IPS-NIHi11 (cell line): ENCODE measurements around the gene MYT1.

Experiments used
- DNase-seq: peaks from one replicate; pipeline ENCODE4 v3.0.0; 2012; ENCODE audit warnings: mixed read lengths, low spot score

The MYT1 gene

DNA sequence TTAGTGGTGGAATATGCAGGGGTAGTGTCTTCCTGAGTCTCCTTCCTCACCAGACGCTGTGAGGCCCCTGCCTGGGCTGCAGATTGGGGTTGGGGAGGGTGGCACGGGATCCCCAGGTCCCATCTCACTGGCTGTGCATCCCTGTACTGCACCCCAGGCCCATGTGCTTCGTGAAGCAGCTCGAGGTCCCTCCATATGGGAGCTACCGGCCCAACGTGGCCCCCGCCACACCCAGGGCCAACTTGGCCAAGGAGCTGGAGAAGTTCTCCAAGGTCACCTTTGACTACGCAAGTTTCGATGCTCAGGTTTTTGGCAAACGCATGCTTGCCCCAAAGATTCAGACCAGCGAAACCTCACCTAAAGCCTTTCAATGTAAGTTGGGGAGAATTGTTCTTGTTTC is 52.7 kb downstream of the MYT1 start:
- DNase-seq, result no peak

DNA sequence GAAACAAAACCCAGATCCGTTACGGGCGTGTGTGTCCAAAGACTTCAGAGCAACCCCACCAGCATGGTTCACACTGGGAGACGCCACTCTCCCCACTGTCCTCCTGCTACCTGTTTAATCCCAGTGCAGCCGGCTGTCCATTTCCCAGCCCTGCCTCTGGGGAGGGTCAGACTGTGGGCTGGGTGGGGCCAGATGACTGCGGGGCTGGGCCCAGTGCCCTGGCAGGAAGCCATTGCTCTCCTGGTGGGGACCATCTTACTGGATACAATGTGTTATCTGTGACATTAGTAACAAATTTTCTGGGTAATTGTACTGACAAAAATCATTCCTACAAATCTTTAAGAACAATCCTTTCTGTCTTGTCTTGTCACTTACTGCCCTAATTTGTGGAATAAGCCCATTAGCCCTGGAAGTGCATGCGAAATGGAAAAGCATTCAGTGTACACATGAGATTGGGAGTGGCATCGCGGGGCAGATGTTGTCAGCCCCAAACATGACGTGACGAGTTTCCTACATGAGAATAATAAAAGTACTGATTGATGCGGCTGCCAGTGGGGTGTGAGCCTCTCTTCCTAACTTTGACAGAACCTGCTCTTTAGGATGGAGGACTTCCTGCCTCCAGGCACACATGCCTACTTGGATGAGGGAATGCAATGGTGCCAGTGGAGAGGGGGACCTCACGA is 53.4 kb downstream of the MYT1 start:
- no peak for DNase-seq

DNA sequence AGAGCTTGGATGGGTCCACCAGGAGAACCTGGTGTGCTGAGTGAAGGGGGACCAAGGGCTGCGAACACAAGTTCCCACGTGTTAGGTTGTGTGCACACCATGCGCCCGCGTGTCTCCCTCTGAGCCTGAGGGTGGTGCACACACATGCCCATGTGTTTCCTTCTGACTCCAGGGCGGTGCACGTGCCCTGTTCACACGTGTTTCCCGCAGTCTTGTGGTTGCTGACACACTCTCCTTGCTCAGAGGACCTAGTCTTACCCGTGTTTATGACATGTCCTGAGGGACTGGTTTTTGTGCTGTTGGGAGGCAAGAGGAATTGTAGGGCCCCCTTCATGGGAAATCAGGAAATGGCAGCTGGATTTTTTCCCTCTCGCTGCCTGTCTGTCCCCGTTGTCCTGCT is 55.0 kb downstream of the MYT1 start:
- DNase-seq, result no peak

DNA sequence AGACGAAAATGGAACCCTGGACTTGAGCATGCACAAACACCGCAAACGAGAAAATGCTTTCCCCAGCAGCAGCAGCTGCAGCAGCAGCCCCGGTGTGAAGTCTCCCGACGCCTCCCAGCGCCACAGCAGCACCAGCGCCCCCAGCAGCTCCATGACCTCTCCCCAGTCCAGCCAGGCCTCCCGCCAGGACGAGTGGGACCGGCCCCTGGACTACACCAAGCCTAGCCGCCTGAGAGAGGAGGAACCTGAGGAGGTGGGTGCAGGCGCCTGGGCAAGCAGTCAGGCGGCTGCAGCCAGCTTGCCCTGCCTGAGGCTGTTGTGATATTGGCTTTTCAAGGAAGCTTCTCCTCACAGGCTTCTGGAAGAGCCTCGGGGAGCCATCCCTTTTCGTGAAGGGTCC is 55.5 kb downstream of the MYT1 start:
- no peak for DNase-seq

DNA sequence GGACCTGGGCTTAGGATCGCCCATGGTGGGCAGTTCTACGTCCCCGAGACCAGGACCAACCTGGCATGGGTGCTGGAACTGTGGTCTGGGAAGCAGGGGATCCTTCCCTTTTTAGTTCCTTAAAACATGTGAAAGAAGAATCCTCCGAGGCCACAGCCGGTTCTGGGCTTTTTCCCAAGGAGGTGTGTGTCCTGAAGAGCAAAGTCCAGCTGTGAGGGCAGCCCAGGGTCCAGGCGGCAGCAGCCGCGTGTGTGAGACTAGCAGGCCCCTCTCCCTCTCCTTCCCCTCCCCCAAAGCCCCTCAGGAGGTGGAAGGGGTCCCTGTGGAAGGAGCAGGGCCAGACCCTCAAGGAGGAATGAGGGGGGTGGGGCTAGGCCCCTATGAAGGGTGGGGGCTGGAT is 56.2 kb downstream of the MYT1 start:
- no peak for DNase-seq

DNA sequence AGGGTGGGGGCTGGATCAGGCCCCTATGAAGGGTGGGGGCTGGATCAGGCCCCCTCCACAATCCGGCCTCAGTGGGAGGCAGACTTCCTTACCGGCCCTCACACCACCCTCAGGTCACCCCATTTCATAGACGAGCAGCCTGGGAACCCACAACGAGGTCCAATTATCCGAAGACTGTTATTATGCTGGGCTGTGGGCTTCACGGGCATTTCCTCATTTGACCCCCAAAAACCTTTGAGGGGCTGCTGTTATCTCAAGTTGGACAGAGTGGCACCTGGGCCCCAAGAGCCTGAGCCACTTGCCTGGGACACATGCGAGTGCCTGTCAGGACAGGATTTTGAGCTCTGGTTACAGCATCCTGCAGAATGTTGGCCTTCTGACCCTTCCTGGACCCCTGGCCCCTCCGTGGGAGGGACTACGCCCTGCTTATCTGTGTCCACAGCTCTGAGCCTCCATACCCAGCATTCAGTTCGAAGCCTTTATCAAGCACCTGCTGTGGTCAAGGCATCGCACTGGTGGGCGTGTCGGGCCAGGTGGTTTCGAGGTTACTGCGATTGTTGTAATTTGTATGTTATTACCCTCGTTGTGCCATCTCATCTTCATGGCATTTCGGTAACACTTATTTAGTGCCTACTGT is 56.8 kb downstream of the MYT1 start:
- DNase-seq, result no peak

DNA sequence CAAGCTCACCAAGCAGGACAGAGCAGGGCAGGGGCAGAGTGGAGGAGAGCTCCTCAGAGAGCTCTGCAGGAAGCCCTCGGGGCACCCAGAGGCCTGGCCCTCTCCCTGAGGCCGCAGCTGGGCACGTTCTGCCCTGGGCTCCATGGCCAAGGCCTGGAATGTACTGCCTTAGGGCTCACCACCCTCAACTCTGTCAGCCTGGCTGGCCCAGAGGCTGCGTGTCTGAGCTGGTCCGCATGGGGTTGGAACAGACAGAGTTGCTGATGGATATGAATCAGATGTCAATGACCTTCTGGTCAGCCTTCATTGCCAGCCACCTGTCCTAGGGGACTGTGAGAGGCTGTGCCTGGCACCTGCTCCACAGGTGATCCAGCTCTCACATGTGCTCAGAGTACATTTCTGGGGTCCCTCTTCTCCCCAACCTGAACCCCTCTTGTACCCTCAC is 58.1 kb downstream of the MYT1 start:
- DNase-seq, result no peak

DNA sequence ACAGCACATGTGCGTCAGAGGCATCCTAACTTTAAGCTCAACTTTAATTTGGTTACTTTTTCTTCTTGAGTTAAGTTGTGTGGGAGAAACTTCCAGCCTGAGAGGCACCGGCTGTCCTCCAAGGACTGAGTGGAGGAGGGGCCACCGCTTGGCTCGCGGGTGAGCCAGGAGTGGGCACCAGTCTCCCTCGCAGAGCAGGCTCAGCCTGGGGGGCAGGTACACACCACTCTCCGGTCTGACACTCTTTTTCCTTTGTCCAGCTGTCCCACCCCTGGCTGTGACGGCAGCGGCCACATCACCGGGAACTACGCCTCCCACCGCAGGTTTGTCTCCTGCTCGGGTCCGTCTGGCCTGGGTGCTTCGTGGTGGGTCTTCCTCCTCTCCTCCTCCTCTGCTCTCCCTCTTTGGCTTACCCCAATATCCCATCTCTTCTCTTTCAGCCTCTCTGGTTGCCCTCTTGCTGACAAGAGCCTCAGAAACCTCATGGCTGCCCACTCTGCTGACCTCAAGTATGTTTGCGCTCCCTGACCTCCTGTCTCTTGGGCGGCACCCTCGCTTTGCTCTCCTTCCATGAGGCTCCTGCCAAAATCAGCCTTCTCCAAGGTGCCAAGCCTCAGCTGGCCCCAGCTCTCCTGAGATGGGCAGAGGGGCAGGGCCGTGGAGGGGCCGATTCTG is 58.7 kb downstream of the MYT1 start:
- DNase-seq, result no peak

DNA sequence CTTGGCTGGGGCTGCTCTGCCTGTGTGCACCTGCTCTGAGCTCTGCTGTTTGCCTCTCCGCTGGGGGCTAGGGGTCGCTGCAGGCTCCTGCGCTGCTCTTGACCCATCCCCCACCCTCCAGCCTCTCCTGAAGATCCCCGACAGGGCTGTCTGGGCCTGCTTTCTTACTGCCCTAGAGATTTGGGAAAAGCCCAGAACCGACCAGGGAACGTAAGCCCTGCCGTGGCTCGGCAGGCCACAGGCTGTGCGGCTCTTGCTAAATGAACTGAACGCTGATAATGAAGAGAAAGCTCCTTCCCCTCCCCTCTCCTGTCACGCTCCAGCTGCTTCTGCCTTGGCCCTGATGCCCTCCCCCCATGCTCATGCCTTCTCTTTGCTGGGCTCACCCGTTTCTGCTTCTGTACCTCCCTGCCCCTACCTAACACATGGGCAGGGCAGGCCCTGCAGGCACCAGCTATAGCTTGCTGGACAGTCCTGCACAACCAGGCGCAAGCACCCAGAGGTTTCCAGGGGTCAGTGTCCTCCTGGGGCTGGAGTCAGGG is 59.3 kb downstream of the MYT1 start:
- peak; percentile 95 for DNase-seq

DNA sequence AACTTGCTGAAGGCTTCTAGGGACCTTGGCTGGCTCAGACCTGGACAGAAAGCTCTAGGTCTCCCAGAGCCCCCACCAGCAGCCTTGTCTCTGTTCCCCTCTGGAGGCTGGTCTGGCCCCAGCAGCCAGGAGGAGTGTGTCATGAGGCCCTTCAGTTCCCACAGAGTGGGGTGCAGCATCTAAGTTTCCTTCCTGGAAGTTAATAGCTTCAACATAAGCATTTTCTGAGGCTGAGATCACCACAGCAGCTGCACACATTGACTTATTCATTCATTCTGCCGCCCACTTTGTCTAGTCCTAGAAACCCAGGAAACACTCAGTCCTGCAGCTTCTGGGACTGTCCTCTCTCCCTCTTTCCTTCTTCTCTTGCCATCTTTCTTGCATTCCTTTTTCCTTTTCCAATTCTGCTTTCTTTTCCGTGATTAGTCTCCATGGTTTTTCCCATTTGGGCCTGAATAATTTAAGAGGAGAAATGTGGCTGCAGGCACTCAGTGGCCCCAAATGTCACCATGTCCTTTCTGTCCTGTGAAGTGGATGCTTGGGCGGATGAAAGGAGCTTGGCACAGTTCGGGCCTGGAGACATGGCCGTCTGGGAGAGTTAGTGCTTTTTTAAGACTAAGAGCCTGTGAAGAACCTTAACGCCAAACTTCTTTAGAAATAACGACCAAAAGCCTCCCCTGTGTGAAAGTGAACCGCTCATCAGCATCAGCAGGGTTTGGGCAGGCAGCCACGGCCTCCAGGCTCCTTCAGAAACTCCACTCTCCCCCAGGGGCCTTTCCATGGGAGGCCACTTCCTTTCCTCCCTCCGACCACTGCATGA is 60.3 kb downstream of the MYT1 start:
- DNase-seq, result no peak

DNA sequence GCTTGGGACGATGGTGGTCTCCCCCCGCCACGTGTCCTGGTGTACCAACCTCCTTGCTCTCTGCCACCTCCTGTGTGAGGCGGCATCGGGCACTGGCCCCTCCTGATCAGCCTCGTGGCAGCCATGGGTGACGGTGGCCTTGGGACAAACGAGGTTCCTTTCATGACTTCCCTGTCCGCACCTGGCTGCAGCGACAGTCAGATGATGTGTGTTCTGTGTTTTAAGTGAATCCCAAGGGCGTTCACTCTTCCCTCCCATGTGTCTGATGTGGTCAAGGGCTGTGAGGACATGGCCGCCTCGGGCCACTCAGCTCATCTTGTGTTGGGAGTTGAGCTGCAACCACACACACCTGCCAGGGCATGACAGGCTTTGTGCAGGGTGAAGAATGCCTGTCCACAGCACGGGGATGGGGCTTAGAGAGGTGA is 60.9 kb downstream of the MYT1 start:
- no peak for DNase-seq

DNA sequence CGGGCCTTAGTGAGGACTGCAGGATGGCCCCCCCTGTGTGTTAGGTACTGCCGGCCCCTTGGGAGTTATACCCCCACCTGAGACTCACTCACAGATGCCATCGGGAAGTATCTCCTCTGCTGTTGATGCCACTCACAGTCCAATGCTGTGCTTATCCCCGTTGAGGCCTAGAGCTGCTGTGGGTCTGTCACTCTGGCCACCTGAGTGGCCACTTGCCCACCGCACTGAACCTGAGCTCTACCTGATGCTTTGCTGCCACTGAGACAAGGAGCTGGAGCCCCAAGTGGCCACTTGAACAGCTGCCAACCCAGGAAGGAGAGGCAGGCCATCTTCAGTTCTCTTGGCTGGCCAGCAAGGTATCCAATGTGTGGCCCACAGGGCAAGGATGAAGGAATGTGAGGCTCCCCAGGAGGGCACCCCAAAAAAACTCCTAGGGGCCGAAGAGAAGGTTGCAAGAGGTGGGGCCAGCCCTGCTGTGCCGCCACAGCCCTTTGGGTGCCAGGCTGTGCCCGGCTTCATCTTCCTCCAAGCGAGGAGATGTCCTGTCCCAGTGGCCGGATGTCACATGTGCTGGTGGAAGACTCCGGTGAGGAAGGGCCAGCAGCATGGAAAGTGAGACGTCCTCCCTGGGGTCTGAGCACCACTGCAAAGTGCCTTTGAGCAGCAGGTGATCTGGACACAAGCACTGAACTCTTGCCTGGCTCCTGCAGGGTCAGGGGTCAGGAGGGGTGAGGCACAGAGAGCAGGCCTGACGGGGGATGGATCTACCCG is 61.8 kb downstream of the MYT1 start:
- no peak for DNase-seq

DNA sequence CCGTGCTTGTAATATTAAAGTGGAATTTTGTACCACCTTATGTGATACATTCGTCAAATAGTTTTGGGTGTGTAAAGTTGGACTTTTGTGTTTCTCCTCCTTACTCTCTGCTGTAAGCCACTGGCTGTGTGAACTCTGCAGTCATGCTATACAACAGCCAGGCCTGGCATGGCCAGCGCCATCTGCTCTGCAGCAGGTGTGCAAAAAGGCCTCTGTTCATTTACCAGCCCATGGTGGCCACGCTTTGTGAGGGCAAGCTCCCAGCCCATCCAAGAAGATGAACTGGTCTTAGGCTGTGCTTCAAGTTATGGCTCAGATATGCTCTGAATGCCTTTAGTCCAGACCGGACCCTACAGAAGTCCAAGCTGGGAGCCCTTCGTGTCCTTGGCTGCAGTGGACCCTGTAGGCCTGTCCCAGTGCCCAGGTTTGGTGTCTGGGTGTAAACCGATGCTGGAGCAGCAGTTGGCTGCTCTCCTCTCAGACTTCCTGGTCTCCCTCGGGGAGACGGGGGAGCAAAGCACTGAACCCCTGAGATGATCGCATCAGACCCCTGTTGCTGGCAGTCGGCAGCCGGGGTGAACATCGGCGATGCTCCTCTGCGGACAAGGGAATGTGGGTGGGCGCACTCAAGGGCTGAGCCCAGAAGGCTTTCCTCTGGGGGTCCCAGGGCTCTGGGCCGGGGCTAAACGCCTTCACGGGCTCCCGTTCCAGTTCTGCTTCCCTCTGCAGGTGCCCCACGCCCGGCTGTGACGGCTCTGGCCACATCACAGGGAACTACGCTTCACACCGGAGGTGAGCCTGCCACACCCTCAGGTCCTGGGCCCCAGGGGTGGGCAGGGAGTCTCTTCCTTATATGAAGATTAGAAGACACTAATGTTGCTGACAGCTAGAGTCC is 62.7 kb downstream of the MYT1 start:
- no peak for DNase-seq

DNA sequence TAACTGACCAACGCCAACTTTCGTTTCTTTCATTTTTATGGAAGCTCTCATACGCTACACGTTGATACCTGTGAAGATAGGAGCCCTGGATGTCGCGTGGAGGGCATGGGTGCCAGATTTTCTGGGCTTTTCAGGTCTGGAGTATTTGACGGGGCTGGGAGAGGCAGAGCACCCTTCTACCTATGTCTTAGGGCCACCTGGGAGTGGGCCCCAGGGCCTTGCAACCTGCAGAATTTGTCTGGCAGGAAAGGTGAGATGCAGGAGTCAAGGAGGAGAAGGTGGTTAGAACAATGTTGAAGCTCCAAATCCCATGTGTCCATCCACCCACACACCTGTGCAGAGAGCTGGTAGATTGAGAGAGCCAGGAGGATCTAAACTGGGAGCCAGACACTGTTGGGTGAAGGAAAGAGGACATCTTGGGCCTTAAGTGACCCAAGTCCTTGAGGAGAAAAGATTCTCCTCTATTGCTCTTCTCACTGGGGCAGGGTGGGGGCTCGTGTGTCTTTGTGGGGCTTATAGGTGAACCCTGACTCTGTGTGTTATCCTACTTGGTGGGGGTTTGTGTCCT is 63.9 kb downstream of the MYT1 start:
- no peak for DNase-seq

DNA sequence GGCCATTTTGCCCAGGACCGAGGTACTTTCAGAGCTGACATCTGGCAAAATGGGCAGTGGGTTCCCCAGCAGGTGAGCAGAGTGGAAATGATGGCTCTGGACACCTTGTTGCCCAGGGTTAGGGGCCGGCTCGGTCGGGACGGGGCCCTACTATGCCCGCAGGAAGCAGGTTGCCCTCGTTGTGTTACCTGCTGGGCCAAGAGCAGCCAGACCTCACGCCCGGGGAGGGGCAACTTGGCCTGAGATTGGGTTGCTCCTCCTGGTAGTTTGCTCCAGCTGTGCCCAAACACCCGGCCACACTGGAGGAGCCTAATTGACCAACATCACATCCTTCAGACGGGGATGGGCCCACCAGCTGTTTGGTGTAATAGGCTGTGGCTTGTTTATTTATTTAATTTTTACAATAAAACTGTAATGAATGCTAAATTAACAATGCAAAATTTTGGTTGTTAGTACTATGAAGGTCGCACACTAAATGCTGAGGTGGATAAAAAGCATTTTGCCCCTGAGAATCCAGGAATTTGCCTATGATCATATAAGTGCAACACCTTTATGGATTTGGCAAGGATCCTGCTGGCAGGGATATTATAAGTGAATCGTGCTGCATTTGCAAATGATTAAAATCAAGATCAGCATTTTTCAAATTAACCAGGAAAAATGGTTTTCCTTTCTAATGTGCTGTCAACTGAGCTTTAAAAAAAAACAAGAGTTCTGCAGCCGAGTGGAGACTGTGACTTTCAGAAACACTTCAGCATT is 64.7 kb downstream of the MYT1 start:
- DNase-seq, result no peak

DNA sequence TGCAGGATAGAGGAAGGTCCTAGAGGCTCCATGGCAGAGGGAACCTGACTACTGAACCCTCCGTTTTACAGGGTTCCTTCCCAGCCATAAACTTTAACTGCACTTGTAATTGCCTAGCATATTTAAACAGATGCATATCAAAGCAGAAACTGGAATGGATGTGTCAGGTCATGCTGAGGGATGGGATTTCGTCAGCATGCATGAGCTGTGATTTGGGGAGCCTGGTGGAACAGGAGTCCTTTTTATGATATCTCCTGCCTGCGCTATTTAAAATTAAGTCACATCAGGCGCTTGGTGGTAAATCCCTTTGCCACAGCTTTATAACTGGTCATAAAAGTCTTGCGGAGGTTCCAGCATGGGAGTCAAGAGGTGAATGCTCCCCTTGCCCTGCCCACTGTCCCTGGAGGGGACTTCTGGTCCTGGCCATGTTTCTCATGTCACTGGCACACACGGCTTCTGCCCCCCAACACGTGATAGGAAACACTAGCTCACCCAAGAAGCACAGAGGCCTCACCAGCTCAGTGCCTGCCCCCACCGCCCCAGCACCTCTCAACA is 65.3 kb downstream of the MYT1 start:
- DNase-seq, result no peak

DNA sequence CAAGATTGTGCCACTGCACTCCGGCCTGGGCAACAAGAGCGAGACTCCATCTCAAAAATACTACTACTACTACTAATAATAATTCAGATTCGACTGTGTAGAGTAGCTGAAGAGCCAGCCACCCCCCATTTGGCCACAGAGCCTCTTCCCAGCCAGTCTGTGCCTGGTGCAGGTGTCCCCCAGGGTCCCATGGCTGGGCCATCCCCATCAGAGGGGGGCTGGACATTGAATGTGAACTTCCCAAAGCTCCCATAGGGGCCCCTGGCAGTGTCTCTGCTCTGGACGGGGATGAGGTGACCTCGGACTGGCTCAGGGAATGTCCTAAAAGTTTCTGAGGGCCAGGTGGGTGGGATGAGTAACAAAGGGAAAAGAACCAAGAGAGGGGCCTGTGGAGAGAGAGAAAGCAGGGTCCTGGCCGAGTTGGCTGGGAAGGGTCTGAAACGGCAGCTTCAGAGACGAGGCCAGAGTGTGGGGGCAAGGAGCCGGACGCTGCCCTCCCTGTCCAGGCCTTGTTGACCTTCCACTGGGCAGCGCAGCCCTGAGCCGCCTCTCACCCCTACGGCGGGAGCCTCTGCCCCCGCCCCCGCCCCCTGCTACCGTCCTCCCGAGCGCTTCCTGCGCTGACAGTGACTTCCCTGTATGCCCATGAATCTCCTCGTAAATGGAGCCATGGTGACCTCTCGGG is 66.4 kb downstream of the MYT1 start:
- no peak for DNase-seq
